ENCODE data around the gene LPCAT3. TPM values are rescaled to one million over a fixed set of nuclear protein-coding genes. Genes with fewer than 3 reads are reported as not detected.

LPCAT3 gene
- total RNA-seq, 1 donor from 2014 or later, result 37.4 TPM

DNA sequence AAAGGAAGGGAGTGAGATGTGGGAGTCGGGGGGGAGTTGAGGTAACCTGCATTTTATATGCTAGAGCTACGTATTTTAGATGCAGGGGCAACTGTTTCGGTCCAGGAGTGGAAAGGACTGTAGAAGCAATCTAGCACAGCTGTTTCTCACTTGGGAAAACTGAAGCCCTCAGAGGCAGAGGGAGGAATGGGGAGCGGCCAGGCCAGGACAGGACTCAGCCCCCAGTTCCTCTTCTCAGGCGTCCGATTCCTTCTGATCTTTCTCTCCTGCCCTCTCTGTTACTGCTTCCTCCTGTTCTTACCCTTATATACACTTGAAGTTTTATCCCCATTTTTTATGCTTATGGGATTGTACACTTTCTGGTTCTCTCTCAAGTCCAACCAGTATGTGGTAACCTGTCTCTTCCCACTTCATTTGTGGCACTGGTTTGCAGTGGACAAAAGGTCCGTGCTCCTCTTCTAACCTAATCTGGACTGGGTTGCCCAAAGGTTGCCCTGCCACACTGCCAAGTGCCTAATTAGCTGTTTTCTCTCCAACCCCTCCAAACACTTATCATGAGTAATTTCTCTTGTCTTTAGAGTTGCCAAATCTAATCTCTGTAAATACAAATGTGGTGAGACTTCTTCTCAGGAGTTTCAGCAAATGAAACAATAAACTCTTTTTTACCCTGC is 16.2 kb downstream of the LPCAT3 start:
- intact Hi-C loops (cut with micrococcal nuclease), result no loop called here

GRCh38 chr12:6998715-6999451 is 19.4 kb downstream of the LPCAT3 start:
- intact Hi-C loops (cut with micrococcal nuclease), result no loop called here

- intact Hi-C loops (cut with micrococcal nuclease), result no loop called here
Observed at GRCh38 chr12:6996040-6996441, 22.2 kb downstream of the LPCAT3 start.

GRCh38 chr12:6987956-6988553 is 30.2 kb downstream of the LPCAT3 start:
- intact Hi-C loops (cut with micrococcal nuclease), result no loop called here

DNA sequence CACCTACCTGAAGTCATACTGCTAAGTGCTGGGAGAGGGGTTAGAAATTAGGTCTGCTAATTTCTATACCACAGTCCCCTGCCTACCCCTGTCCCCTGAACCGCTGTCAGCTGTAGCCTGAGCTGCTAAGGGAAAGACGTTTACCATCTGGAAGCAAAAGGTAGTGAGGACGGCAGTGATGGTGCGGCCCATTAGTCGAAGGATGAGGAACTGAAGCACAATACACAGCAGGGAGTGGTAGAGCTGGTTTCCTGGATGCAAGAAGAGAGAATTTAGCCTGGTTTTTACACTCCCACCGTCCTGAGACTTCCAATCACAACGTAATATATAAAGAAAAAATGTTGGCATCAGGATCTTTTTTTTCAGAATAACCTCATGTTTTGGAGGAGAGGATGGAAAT is 35.7 kb downstream of the LPCAT3 start:
- intact Hi-C loops (cut with micrococcal nuclease), result no loop called here

- intact Hi-C loops (cut with micrococcal nuclease), result no loop called here
Observed at GRCh38 chr12:6981152-6982052, 36.9 kb downstream of the LPCAT3 start.

DNA sequence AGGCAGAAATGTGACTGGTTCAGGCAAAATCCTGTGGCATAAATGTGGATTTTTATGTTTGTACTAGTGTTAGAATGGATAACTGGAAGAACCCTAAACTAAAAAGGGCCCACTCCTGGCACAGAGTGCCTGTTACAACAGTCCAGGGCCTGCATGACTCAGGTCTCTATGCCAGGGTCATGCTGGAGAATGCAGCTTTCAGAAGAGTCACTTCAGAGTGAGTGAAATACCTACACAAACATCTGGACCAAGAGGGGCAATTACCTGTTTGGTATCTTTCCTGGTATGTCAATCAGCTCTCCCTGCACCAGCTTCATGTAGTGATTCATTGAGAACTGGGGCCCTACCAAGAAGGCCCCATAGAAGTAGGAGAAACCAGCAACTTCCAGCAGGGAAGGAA is 37.5 kb downstream of the LPCAT3 start:
- intact Hi-C loops (cut with micrococcal nuclease), result no loop called here

DNA sequence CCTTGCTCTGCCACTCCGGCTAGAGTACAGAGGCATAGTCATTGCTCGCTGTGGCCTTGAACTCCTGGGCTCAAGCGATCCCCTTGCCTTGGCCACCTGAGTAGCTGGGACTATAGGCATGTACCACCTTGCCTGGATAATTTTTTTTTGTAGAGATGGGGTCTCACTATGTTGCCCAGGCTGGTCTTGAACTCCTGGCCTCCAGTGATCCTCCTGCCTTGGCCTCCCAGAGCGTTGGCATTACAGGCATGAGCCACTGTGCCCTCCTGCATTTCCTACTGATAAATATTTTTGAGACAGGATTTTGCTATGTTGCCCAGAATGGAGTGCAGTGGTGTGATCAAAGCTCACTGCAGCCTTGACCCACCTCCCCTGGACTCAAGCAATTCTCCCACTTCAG is 38.2 kb downstream of the LPCAT3 start:
- intact Hi-C loops (cut with micrococcal nuclease), result no loop called here

GRCh38 chr12:6979453-6979852 is 38.8 kb downstream of the LPCAT3 start:
- intact Hi-C loops (cut with micrococcal nuclease), result no loop called here

GRCh38 chr12:6979021-6979420 is 39.3 kb downstream of the LPCAT3 start:
- intact Hi-C loops (cut with micrococcal nuclease), result no loop called here

- intact Hi-C loops (cut with micrococcal nuclease), result no loop called here
Observed at GRCh38 chr12:6978611-6979011, 39.7 kb downstream of the LPCAT3 start.

- intact Hi-C loops (cut with micrococcal nuclease), result no loop called here
Observed at GRCh38 chr12:6978188-6978587, 40.1 kb downstream of the LPCAT3 start.

GRCh38 chr12:6977653-6978052 is 40.6 kb downstream of the LPCAT3 start:
- intact Hi-C loops (cut with micrococcal nuclease), result no loop called here

DNA sequence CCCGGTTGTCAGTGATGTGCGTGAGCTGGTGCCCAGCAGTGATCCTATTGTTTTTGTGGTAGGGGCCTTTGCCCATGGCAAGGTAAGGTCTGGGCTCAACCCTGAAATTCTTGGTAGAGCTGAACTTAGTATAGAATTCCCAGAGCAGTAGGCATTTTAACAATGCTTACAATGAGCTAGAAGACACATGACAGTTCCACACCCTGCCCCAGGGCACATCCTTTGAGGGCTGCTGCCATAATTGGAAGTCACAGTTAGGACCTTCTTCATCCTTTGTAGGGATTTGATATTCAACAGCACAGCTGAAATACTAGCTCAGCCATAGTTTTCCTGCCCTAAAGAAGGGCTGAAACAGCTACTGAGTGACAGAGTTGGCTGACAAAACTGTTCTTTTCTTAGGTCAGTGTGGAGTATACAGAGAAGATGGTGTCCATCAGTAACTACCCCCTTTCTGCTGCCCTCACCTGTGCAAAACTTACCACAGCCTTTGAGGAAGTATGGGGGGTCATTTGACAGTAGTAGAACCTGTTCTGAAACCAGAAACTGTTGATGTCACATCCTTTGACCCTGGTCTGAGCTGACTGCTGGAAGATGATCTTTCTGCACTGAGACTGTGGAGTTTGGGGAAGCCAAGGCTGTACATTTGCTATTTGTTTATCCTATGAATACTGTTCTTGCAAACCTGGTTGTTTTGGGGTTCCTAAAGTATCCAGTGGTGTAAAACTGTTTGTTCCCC is 42.8 kb downstream of the LPCAT3 start:
- intact Hi-C loops (cut with micrococcal nuclease), result no loop called here

- intact Hi-C loops (cut with micrococcal nuclease), result no loop called here
Observed at GRCh38 chr12:6974180-6974579, 44.1 kb downstream of the LPCAT3 start.

- intact Hi-C loops (cut with micrococcal nuclease), result loop anchor here (1.0 to 2.0 kb wide), 16 partner anchors 9 to 1113 kb away; partner anchors contain the start of genes C12orf57, C1R, ING4 and LPCAT3
Observed at GRCh38 chr12:6970096-6970527, 48.2 kb downstream of the LPCAT3 start.

- intact Hi-C loops (cut with micrococcal nuclease), result no loop called here
Observed at GRCh38 chr12:6968426-6968825, 49.9 kb downstream of the LPCAT3 start.

DNA sequence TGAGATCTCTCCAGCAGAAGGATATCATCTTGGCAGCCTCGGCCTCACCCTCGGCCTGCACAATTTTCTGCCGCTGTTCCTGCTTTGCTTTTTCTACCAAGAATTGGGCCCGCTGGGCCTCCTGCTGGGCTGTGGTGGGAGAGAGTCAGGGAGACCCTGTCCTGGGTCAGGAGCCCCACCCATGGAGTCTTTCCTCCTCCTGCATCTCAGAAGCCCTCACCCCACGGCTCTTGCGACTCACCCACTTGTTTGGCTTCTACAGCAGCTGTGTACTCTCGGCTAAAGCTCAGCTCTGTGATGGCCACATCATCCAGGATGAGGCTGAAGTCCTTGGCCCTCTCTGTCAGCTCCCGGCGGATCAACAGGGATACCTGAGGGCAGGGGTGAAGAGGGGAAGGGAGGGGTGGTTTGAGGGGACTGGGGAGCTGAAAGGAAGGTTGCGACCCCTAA is 50.6 kb downstream of the LPCAT3 start:
- intact Hi-C loops (cut with micrococcal nuclease), result no loop called here

GRCh38 chr12:6966351-6966750 is 51.9 kb downstream of the LPCAT3 start:
- intact Hi-C loops (cut with micrococcal nuclease), result no loop called here

DNA sequence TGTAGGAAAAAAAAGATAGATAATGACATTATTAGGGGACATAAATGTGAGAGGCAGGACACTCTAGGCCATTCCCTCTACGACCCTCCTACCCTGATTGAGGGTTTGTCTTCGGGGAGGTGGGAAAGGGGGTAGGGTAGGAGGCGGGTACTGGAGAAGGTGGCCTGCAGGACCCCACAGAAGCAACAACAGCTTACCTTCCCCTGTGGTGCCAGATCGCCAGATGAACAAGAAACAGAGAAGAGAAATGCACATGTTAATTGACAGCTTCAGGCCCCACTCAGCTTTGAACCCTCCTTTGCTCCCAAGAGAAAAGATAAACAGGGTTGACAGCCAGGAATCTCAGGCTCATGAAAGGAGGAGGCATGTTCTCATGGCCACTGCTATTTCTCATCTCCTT is 52.6 kb downstream of the LPCAT3 start:
- intact Hi-C loops (cut with micrococcal nuclease), result loop anchor here (1.0 kb wide), 4 partner anchors 15 to 96 kb away; partner anchors contain the start of gene C12orf57
